Ishikawa (cell line): ENCODE measurements around the gene CDH23.

ENCODE experiments used
- CEBPB ChIP-seq: IDR thresholded peaks from 2 replicates; pipeline ENCODE4 v1.6.1; 2012
- CREB1 ChIP-seq: IDR thresholded peaks from 2 replicates; pipeline ENCODE4 v1.6.1; 2012; ENCODE audit warnings: low read depth
- EGR1 ChIP-seq: IDR thresholded peaks from 2 replicates; pipeline ENCODE4 v1.6.1; 2012
- EP300 ChIP-seq: IDR thresholded peaks from 2 replicates; pipeline ENCODE4 v1.6.1; 2012; ENCODE audit warnings: borderline replicate concordance
- FOXM1 ChIP-seq: IDR thresholded peaks from 2 replicates; pipeline ENCODE4 v1.6.1; 2012; ENCODE audit warnings: low read depth, borderline replicate concordance
- NFIC ChIP-seq: IDR thresholded peaks from 2 replicates; pipeline ENCODE4 v1.6.1; 2012
- RAD21 ChIP-seq: IDR thresholded peaks from 2 replicates; pipeline ENCODE4 v1.6.1; 2012; ENCODE audit warnings: low read depth
- TAF1 ChIP-seq: IDR thresholded peaks from 2 replicates; pipeline ENCODE4 v1.6.1; 2012; ENCODE audit warnings: low read depth, mild to moderate bottlenecking
- TCF12 ChIP-seq: IDR thresholded peaks from 2 replicates; pipeline ENCODE4 v1.6.1; 2012; ENCODE audit warnings: low read depth
- TEAD4 ChIP-seq: IDR thresholded peaks from 2 replicates; pipeline ENCODE4 v1.6.1; 2012
- YY1 ChIP-seq: IDR thresholded peaks from 2 replicates; pipeline ENCODE4 v1.6.1; 2012; ENCODE audit warnings: low read depth
- ZBTB7A ChIP-seq: IDR thresholded peaks from 2 replicates; pipeline ENCODE4 v1.6.1; 2012; ENCODE audit warnings: low read depth
- TF ChIP-seq, protein P1 (sequence below): IDR thresholded peaks from 2 replicates; pipeline ENCODE4 v1.6.1; 2012; ENCODE audit warnings: low read depth, mild to moderate bottlenecking
- TF ChIP-seq, protein P2 (sequence below): IDR thresholded peaks from 2 replicates; pipeline ENCODE4 v1.6.1; 2012
- TF ChIP-seq, protein P3 (sequence below): IDR thresholded peaks from 2 replicates; pipeline ENCODE4 v1.6.1; 2012

CDH23 gene

DNA sequence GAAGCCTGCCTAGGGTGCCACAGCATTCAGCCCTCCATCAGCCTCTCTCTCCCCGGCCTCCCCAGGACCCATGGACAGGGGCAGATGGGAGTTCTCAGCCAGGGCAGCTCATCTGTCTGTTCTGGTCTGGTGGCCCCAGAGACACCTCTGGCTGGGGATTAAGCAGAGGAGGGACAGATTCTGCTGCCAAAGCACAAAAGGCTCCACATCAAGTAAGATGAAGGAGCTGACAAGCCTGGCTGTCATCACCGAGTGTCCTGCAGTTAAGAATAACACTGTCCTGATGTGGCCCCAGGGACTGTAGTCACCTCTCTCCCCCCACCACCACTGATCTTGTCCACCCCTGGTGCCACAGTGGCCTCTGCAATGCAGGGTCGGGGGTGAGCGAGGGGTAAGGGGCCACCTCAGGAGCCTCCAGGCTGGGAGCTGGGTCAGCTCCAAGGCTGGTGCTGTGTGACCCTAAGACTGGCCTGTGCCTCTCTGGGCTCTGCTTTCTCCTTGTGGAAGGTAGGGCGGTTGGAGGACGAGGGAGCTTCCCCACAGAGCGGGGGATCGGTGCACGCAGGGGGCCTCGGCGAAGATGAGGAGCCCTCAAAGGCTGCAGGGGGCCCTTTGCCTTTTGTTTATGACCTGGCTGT is 304.1 kb downstream of the CDH23 start:
- TF ChIP-seq EGR1 (no peak), TCF12 (no peak), RAD21 (no peak), CEBPB (no peak), NFIC (no peak), ZBTB7A (no peak), FOXM1 (no peak), CREB1 (no peak), TEAD4 (no peak), EP300 (no peak), YY1 (no peak), TAF1 (no peak)
- TF ChIP-seq, protein P1, sequence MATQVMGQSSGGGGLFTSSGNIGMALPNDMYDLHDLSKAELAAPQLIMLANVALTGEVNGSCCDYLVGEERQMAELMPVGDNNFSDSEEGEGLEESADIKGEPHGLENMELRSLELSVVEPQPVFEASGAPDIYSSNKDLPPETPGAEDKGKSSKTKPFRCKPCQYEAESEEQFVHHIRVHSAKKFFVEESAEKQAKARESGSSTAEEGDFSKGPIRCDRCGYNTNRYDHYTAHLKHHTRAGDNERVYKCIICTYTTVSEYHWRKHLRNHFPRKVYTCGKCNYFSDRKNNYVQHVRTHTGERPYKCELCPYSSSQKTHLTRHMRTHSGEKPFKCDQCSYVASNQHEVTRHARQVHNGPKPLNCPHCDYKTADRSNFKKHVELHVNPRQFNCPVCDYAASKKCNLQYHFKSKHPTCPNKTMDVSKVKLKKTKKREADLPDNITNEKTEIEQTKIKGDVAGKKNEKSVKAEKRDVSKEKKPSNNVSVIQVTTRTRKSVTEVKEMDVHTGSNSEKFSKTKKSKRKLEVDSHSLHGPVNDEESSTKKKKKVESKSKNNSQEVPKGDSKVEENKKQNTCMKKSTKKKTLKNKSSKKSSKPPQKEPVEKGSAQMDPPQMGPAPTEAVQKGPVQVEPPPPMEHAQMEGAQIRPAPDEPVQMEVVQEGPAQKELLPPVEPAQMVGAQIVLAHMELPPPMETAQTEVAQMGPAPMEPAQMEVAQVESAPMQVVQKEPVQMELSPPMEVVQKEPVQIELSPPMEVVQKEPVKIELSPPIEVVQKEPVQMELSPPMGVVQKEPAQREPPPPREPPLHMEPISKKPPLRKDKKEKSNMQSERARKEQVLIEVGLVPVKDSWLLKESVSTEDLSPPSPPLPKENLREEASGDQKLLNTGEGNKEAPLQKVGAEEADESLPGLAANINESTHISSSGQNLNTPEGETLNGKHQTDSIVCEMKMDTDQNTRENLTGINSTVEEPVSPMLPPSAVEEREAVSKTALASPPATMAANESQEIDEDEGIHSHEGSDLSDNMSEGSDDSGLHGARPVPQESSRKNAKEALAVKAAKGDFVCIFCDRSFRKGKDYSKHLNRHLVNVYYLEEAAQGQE, result no peak
- TF ChIP-seq, protein P2, sequence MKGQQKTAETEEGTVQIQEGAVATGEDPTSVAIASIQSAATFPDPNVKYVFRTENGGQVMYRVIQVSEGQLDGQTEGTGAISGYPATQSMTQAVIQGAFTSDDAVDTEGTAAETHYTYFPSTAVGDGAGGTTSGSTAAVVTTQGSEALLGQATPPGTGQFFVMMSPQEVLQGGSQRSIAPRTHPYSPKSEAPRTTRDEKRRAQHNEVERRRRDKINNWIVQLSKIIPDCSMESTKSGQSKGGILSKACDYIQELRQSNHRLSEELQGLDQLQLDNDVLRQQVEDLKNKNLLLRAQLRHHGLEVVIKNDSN, result no peak
- TF ChIP-seq, protein P3, sequence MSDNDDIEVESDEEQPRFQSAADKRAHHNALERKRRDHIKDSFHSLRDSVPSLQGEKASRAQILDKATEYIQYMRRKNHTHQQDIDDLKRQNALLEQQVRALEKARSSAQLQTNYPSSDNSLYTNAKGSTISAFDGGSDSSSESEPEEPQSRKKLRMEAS, result no peak

DNA sequence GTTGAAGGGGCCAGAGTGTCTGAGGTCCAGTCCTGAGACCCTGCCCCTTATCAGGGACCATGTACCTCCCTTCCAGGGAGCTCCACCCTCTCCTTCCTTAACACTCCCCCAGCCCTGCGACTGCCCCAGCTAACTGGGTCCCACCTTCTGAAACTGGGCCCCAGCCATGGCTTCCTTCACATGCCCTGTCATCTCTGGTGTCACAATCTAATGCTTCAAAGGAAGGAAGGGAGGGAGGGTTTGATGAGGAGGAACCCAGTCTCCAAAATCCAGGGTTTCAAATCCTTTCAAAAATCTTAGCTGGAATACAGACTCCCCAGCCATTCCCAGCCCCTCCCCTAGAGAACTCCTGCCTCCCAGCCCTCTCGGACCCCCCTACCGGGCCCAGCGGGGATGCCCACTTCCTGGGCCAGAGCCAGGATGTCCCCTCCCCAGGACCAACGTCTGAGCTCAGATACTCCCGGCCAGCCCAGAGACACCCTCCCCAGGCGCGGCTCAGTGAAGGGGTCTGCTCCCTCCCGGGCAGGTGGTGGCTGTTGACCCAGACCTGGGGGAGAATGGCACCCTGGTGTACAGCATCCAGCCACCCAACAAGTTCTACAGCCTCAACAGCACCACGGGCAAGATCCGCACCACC is 304.9 kb downstream of the CDH23 start:
- TF ChIP-seq RAD21, result no peak
- TF ChIP-seq TAF1, result no peak
- TF ChIP-seq, protein P2, result no peak
- TF ChIP-seq FOXM1, result no peak
- TF ChIP-seq EGR1, result no peak
- TF ChIP-seq, protein P1, result no peak
- TF ChIP-seq ZBTB7A, result no peak
- no peak for TF ChIP-seq TCF12
- no peak for TF ChIP-seq TEAD4
- TF ChIP-seq NFIC, result no peak
- TF ChIP-seq, protein P3, result no peak
- TF ChIP-seq CREB1, result no peak
- no peak for TF ChIP-seq YY1
- no peak for TF ChIP-seq CEBPB
- no peak for TF ChIP-seq EP300

DNA sequence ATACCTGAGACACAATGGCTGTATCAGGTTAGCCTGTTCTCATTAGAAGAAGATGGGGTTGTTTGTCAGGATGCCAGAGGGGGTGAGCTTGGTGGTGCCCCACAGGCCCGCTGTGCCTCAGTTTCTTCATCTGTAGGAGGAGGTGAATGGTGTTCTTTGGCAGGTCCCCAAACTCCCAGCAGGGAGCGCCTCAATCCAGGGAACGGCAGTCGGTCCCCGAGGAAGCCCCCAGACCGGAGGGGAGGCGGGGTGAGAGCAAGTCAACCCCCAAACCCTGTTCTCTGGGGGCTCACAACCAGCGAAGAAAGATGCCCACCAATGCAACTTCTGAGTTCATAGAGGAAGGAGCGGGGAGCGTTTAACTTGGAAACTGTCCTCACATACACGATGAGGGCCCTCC is 306.9 kb downstream of the CDH23 start:
- TF ChIP-seq CEBPB (no peak), TEAD4 (no peak), FOXM1 (no peak), EGR1 (no peak), ZBTB7A (no peak), RAD21 (no peak), TCF12 (no peak), CREB1 (no peak), YY1 (no peak), EP300 (no peak), TAF1 (no peak)
- TF ChIP-seq, protein P2, result no peak
- TF ChIP-seq, protein P1, result no peak
